T-helper 2 cell treated with Interferon-gamma antibody and Interleukin-4, amounts not matched to agents 5 μg/mL and 100 μg/mL, for 36 hours (primary cell): ENCODE results near the gene SBF1.

ENCODE experiments used
- DNase-seq: peaks from one replicate; pipeline ENCODE4 v3.0.0; 2021; ENCODE audit warnings: low spot score
- H3K27ac Mint-ChIP-seq: one replicate; pipeline ENCODE4 v1.8.0; 2021; ENCODE audit warnings: mild to moderate bottlenecking, mixed read lengths
- H3K27me3 Mint-ChIP-seq: one replicate; pipeline ENCODE4 v1.8.0; 2021; ENCODE audit warnings: low read depth, mixed read lengths
- H3K36me3 Mint-ChIP-seq: one replicate; pipeline ENCODE4 v1.8.0; 2021; ENCODE audit warnings: low read depth, mixed read lengths
- H3K4me1 Mint-ChIP-seq: one replicate; pipeline ENCODE4 v1.8.0; 2021; ENCODE audit warnings: low read depth, mixed read lengths
- H3K4me3 Mint-ChIP-seq: one replicate; pipeline ENCODE4 v1.8.0; 2022; ENCODE audit warnings: mild to moderate bottlenecking, moderate library complexity, mixed read lengths
- H3K9me3 Mint-ChIP-seq: one replicate; pipeline ENCODE4 v1.8.0; 2021; ENCODE audit warnings: mixed read lengths

The SBF1 gene

GRCh38 chr22:50473088-50473487 is 1.7 kb downstream of the SBF1 start:
- Mint-ChIP-seq H3K4me1 (peaks cover 45% of the 10 kb centered on the region), H3K9me3 (no peaks in the 10 kb centered on the region), H3K27ac (peak overlapping the region; percentile 83), H3K36me3 (peaks cover 13% of the 10 kb centered on the region), H3K27me3 (no peaks in the 10 kb centered on the region), H3K4me3 (peak overlapping the region; percentile 92)
- DNase-seq = peak; percentile 32

GRCh38 chr22:50471962-50472361 is 2.9 kb downstream of the SBF1 start:
- peaks cover 18% of the 10 kb centered on the region for H3K36me3 Mint-ChIP-seq
- H3K9me3 Mint-ChIP-seq = no peaks in the 10 kb centered on the region
- H3K4me3 Mint-ChIP-seq = peak overlapping the region; percentile 34
- peaks cover 41% of the 10 kb centered on the region for H3K4me1 Mint-ChIP-seq
- H3K27me3 Mint-ChIP-seq = no peaks in the 10 kb centered on the region
- DNase-seq = no peak
- H3K27ac Mint-ChIP-seq = peak overlapping the region; percentile 41

GRCh38 chr22:50471197-50471847 is 3.5 kb downstream of the SBF1 start:
- H3K4me3 Mint-ChIP-seq = peak overlapping the region; percentile 79
- H3K27ac Mint-ChIP-seq = peak overlapping the region; percentile 90
- H3K9me3 Mint-ChIP-seq = no peaks in the 10 kb centered on the region
- H3K27me3 Mint-ChIP-seq = no peaks in the 10 kb centered on the region
- H3K36me3 Mint-ChIP-seq = peaks cover 25% of the 10 kb centered on the region
- H3K4me1 Mint-ChIP-seq = peaks cover 40% of the 10 kb centered on the region
- no peak for DNase-seq

- no peaks in the 10 kb centered on the region for H3K9me3 Mint-ChIP-seq
- H3K4me1 Mint-ChIP-seq = peaks cover 40% of the 10 kb centered on the region
- H3K27me3 Mint-ChIP-seq = no peaks in the 10 kb centered on the region
- peak overlapping the region; percentile 90 for H3K27ac Mint-ChIP-seq
- peaks cover 32% of the 10 kb centered on the region for H3K36me3 Mint-ChIP-seq
- H3K4me3 Mint-ChIP-seq = peak overlapping the region; percentile 79
- no peak for DNase-seq
Observed at GRCh38 chr22:50470491-50470890, 4.3 kb downstream of the SBF1 start.

GRCh38 chr22:50469377-50470305 is 5.2 kb downstream of the SBF1 start:
- Mint-ChIP-seq H3K36me3 (peaks cover 35% of the 10 kb centered on the region), H3K27ac (peak overlapping the region; percentile 90), H3K4me3 (peak overlapping the region; percentile 79), H3K27me3 (no peaks in the 10 kb centered on the region), H3K4me1 (peaks cover 40% of the 10 kb centered on the region), H3K9me3 (no peaks in the 10 kb centered on the region)
- peak; percentile 90 for DNase-seq

- Mint-ChIP-seq H3K9me3 (no peaks in the 10 kb centered on the region), H3K4me1 (peaks cover 38% of the 10 kb centered on the region), H3K36me3 (peaks cover 37% of the 10 kb centered on the region), H3K27me3 (no peaks in the 10 kb centered on the region), H3K27ac (peak overlapping the region; percentile 90), H3K4me3 (peak overlapping the region; percentile 79)
- DNase-seq = no peak
Observed at GRCh38 chr22:50468626-50469025, 6.2 kb downstream of the SBF1 start.

- H3K4me1 Mint-ChIP-seq = peaks cover 32% of the 10 kb centered on the region
Observed at GRCh38 chr22:50467773-50468440, 6.9 kb downstream of the SBF1 start.

GRCh38 chr22:50467341-50467740 is 7.5 kb downstream of the SBF1 start:
- Mint-ChIP-seq H3K4me1 (peaks cover 29% of the 10 kb centered on the region), H3K36me3 (peaks cover 37% of the 10 kb centered on the region), H3K4me3 (no peak overlapping the region), H3K27me3 (no peaks in the 10 kb centered on the region), H3K27ac (no peak overlapping the region), H3K9me3 (no peaks in the 10 kb centered on the region)
- DNase-seq = no peak

More at GRCh38 chr22:50467773-50468440, 6.9 kb downstream of the SBF1 start:
- Mint-ChIP-seq H3K4me3 (peak overlapping the region; percentile 43), H3K9me3 (no peaks in the 10 kb centered on the region), H3K36me3 (peaks cover 38% of the 10 kb centered on the region), H3K27me3 (no peaks in the 10 kb centered on the region), H3K27ac (peak overlapping the region; percentile 57)
- DNase-seq = no peak

- H3K36me3 Mint-ChIP-seq = peaks cover 42% of the 10 kb centered on the region
- peaks cover 13% of the 10 kb centered on the region for H3K4me1 Mint-ChIP-seq
- H3K9me3 Mint-ChIP-seq = no peaks in the 10 kb centered on the region
- no peak overlapping the region for H3K4me3 Mint-ChIP-seq
- no peaks in the 10 kb centered on the region for H3K27me3 Mint-ChIP-seq
- DNase-seq = no peak
- H3K27ac Mint-ChIP-seq = no peak overlapping the region
Observed at GRCh38 chr22:50465066-50465930, 9.5 kb downstream of the SBF1 start.

GRCh38 chr22:50464451-50464850 is 10.4 kb downstream of the SBF1 start:
- Mint-ChIP-seq H3K36me3 (peaks cover 45% of the 10 kb centered on the region), H3K4me1 (peaks cover 10% of the 10 kb centered on the region)

GRCh38 chr22:50463188-50463900 is 11.5 kb downstream of the SBF1 start:
- Mint-ChIP-seq H3K36me3 (peaks cover 51% of the 10 kb centered on the region), H3K27me3 (no peaks in the 10 kb centered on the region), H3K9me3 (no peaks in the 10 kb centered on the region), H3K4me3 (no peak overlapping the region), H3K4me1 (peaks cover under 1% of the 10 kb centered on the region), H3K27ac (no peak overlapping the region)
- no peak for DNase-seq

More at GRCh38 chr22:50464451-50464850, 10.4 kb downstream of the SBF1 start:
- H3K27ac Mint-ChIP-seq = no peak overlapping the region
- H3K4me3 Mint-ChIP-seq = no peak overlapping the region
- no peaks in the 10 kb centered on the region for H3K27me3 Mint-ChIP-seq
- DNase-seq = no peak
- H3K9me3 Mint-ChIP-seq = no peaks in the 10 kb centered on the region

GRCh38 chr22:50461979-50462540 is 12.8 kb downstream of the SBF1 start:
- no peaks in the 10 kb centered on the region for H3K27me3 Mint-ChIP-seq
- no peak overlapping the region for H3K27ac Mint-ChIP-seq
- H3K4me3 Mint-ChIP-seq = no peak overlapping the region
- H3K9me3 Mint-ChIP-seq = no peaks in the 10 kb centered on the region
- peaks cover 51% of the 10 kb centered on the region for H3K36me3 Mint-ChIP-seq
- DNase-seq = no peak
- H3K4me1 Mint-ChIP-seq = no peaks in the 10 kb centered on the region
